NCI-H510A treated with DMSO at 0.1 percent for 48 hours (cell line): ENCODE data around the gene POC1A.
A peak's percentile ranks its signal among the peaks of the same experiment; 100 is the strongest.
"Not testable (repeated sequence)": the region's sequence is repeated elsewhere in the genome, so short reads cannot be mapped to it uniquely, and the experiment has no call there.

Source experiments
- DNase-seq: peaks from one replicate; lab custom pipeline; 2025; lab: John Stamatoyannopoulos, UW

POC1A gene

GRCh38 chr3:52183786-52184445 lies 29.7 kb upstream of the POC1A start:
- no peak for DNase-seq

- DNase-seq: no peak
These were observed 28.5 kb upstream of the POC1A start for GRCh38 chr3:52182691-52183090.

GRCh38 chr3:52182196-52182595 lies 28.0 kb upstream of the POC1A start:
- DNase-seq: no peak

- DNase-seq: no peak
These were observed 27.3 kb upstream of the POC1A start for GRCh38 chr3:52181543-52181942.

- DNase-seq: no peak
These were observed 24.3 kb upstream of the POC1A start for GRCh38 chr3:52178537-52178936.

- not testable (repeated sequence) for DNase-seq
These were observed 23.9 kb upstream of the POC1A start for GRCh38 chr3:52178126-52178525.

- DNase-seq: no peak
These were observed 23.4 kb upstream of the POC1A start for GRCh38 chr3:52177701-52178042.

GRCh38 chr3:52176951-52177700 lies 22.9 kb upstream of the POC1A start:
- no peak for DNase-seq

GRCh38 chr3:52176180-52176752 lies 22.0 kb upstream of the POC1A start:
- no peak for DNase-seq

GRCh38 chr3:52175416-52176179 lies 21.4 kb upstream of the POC1A start:
- no peak for DNase-seq

- DNase-seq: no peak
These were observed 20.7 kb upstream of the POC1A start for GRCh38 chr3:52174896-52175295.

- DNase-seq: no peak
These were observed 18.9 kb upstream of the POC1A start for GRCh38 chr3:52173101-52173500.

- DNase-seq: no peak
These were observed 18.1 kb upstream of the POC1A start for GRCh38 chr3:52172262-52172757.

- DNase-seq: no peak
These were observed 17.5 kb upstream of the POC1A start for GRCh38 chr3:52171514-52172261.

- DNase-seq: not testable (repeated sequence)
These were observed 16.0 kb upstream of the POC1A start for GRCh38 chr3:52170217-52170616.

GRCh38 chr3:52167240-52167639 lies 13.0 kb upstream of the POC1A start:
- DNase-seq: no peak

- no peak for DNase-seq
These were observed 8.1 kb upstream of the POC1A start for GRCh38 chr3:52162250-52162872.

- DNase-seq: no peak
These were observed 5.3 kb upstream of the POC1A start for GRCh38 chr3:52159503-52159902.

- DNase-seq: no peak
These were observed 1.7 kb upstream of the POC1A start for GRCh38 chr3:52155912-52156311.

- peak; percentile 76 for DNase-seq
These were observed 680 bp downstream of the POC1A start for GRCh38 chr3:52153389-52154096.

- not testable (repeated sequence) for DNase-seq
These were observed 2.2 kb downstream of the POC1A start for GRCh38 chr3:52151991-52152390.
